CD14-positive monocyte (primary cell): ENCODE data around the gene ITGB2. TPM values are rescaled to one million over a fixed set of nuclear protein-coding genes. Genes with fewer than 3 reads are reported as not detected.
A peak's percentile ranks its signal among the peaks of the same experiment; 100 is the strongest.

Source experiments
- DNase-seq, 3 donors: peaks; one replicate each; pipeline ENCODE4 v3.0.0-alpha.2; 2011 to 2022
- H2AFZ ChIP-seq: 2 replicates; pipeline ENCODE4 v1.6.0; 2012; ENCODE audit warnings: mild to moderate bottlenecking, low read depth, low read length, inconsistent platforms; ENCODE audit not compliant: insufficient read depth, poor library complexity, severe bottlenecking
- H3K27ac ChIP-seq, 2 donors: 1 replicate in 1 of 2; 2 replicates in 1 of 2; pipeline ENCODE4 v1.5.1; 2012 to 2013; ENCODE audit warnings: low read length in 2 of 2, control low read depth in 1 of 2, inconsistent platforms in 1 of 2, low read depth in 1 of 2, mild to moderate bottlenecking in 1 of 2
- H3K27me3 ChIP-seq, 2 donors: one replicate each; pipeline versions ENCODE4 v1.6.0 to v1.6.1; 2011 to 2013; ENCODE audit warnings: low read length in 2 of 2; ENCODE audit not compliant: control insufficient read depth in 2 of 2, insufficient read depth in 2 of 2
- H3K36me3 ChIP-seq, 2 donors: replicated peaks in 1 of 2; 1 replicate in 1 of 2; 2 replicates in 1 of 2; pipeline versions ENCODE4 v1.5.1 to v1.6.1; 2012 to 2013; ENCODE audit warnings: low read length in 2 of 2, control low read depth in 1 of 2, inconsistent platforms in 1 of 2, mild to moderate bottlenecking in 1 of 2; ENCODE audit not compliant: insufficient read depth in 2 of 2, control insufficient read depth in 1 of 2
- H3K4me1 ChIP-seq, 2 donors: 1 replicate in 1 of 2; 2 replicates in 1 of 2; pipeline versions ENCODE4 v1.5.1 to v1.6.1; 2012 to 2013; ENCODE audit warnings: low read length in 2 of 2, control low read depth in 1 of 2, inconsistent platforms in 1 of 2, mild to moderate bottlenecking in 1 of 2, moderate library complexity in 1 of 2; ENCODE audit not compliant: insufficient read depth in 2 of 2, control insufficient read depth in 1 of 2
- H3K4me2 ChIP-seq: replicated peaks from 2 replicates; pipeline ENCODE3; 2012; ENCODE audit warnings: low read length, moderate library complexity, mild to moderate bottlenecking; ENCODE audit not compliant: poor library complexity, severe bottlenecking; ENCODE audit errors: extremely low read depth
- H3K4me3 ChIP-seq, 3 experiments: fragments of 200-600 bp in 1 of 3; sonication (generic) in 1 of 3; replicated peaks in 1 of 3; 1 replicate in 2 of 3; 2 replicates in 1 of 3; pipeline ENCODE4 v1.5.1; 2011 to 2013; ENCODE audit warnings: low read length in 3 of 3, mild to moderate bottlenecking in 3 of 3, control low read depth in 2 of 3, low read depth in 2 of 3, inconsistent platforms in 1 of 3, moderate library complexity in 1 of 3
- H3K79me2 ChIP-seq: 2 replicates; pipeline ENCODE4 v1.6.0; 2012; ENCODE audit warnings: mild to moderate bottlenecking, control low read depth, inconsistent platforms, low read length, moderate library complexity; ENCODE audit not compliant: insufficient read depth
- H3K9ac ChIP-seq: 2 replicates; pipeline ENCODE4 v1.6.0; 2017; ENCODE audit warnings: low read length, mild to moderate bottlenecking; ENCODE audit not compliant: insufficient read depth, poor library complexity, severe bottlenecking
- H3K9me3 ChIP-seq, 2 donors: replicated peaks in 1 of 2; 1 replicate in 1 of 2; 2 replicates in 1 of 2; pipeline versions ENCODE4 v1.5.1 to v1.6.1; 2012 to 2013; ENCODE audit warnings: low read length in 2 of 2, control low read depth in 1 of 2; ENCODE audit not compliant: control insufficient read depth in 1 of 2, insufficient read depth in 1 of 2
- H4K20me1 ChIP-seq: 2 replicates; pipeline ENCODE4 v1.6.0; 2012; ENCODE audit warnings: mild to moderate bottlenecking, low read length, control low read depth, moderate library complexity; ENCODE audit not compliant: insufficient read depth
- H3K27ac Mint-ChIP-seq, 7 donors: one replicate each; pipeline ENCODE4 v1.8.0; 2020; ENCODE audit warnings: mild to moderate bottlenecking in 7 of 7, mixed read lengths in 7 of 7, moderate library complexity in 6 of 7, inconsistent platforms in 2 of 7
- H3K27me3 Mint-ChIP-seq, 3 donors: one replicate each; pipeline ENCODE4 v1.8.0; 2021 to 2022; ENCODE audit warnings: low read depth in 3 of 3, mild to moderate bottlenecking in 3 of 3, mixed read lengths in 3 of 3, moderate library complexity in 3 of 3, inconsistent platforms in 1 of 3
- H3K36me3 Mint-ChIP-seq, 2 donors: one replicate each; pipeline ENCODE4 v1.8.0; 2020; ENCODE audit warnings: mixed read lengths in 2 of 2, inconsistent platforms in 1 of 2, mild to moderate bottlenecking in 1 of 2
- H3K4me1 Mint-ChIP-seq: one replicate; pipeline ENCODE4 v1.8.0; 2020; ENCODE audit warnings: mild to moderate bottlenecking, mixed read lengths
- H3K4me3 Mint-ChIP-seq, 2 donors: one replicate each; pipeline ENCODE4 v1.8.0; 2020; ENCODE audit warnings: mild to moderate bottlenecking in 2 of 2, mixed read lengths in 2 of 2, moderate library complexity in 1 of 2
- H3K9me3 Mint-ChIP-seq, 7 donors: one replicate each; pipeline ENCODE4 v1.8.0; 2020 to 2022; ENCODE audit warnings: mixed read lengths in 7 of 7, mild to moderate bottlenecking in 6 of 7, moderate library complexity in 6 of 7, inconsistent platforms in 2 of 7
- CTCF ChIP-seq: fragments of 200-600 bp; IDR thresholded peaks from one replicate; pipeline ENCODE4 v1.8.0; 2022; ENCODE audit warnings: antibody characterized with exemption, mild to moderate bottlenecking
- WGBS: methylation state at CpG from one replicate; pipeline ENCODE4 v1.1.5; 2013; ENCODE audit warnings: missing lambda C conversion rate; ENCODE audit not compliant: insufficient coverage; 5-methylcytosine and 5-hydroxymethylcytosine counted together
- intact Hi-C, 2 donors: fragments of 100-400 bp; cut with micrococcal nuclease; formaldehyde crosslinking; loops; one replicate each; pipeline versions ENCODE4 v1.15.0 to v1.15.1; 2023
- polyA plus RNA-seq, 3 donors: library from polyadenylated mRNA; depleted of rRNA in 1 of 3; unstranded in 2 of 3; stranded (reverse) in 1 of 3; fragments of 300-500 nt in 2 of 3; fragments of >200 nt in 1 of 3; fragmentation: Illumina TruSeq in 2 of 3; gene quantifications; 1 replicate in 2 of 3; 2 replicates in 1 of 3; pipeline ENCODE4 v1.2.3, GENCODE V29; 2012 to 2021

ITGB2 gene
- polyA plus RNA-seq, 3 donors, result 1,470 to 1,628 (median 1,602) TPM

GRCh38 chr21:44890338-44890931 lies 30.3 kb downstream of the ITGB2 start:
- Mint-ChIP-seq H3K4me3 (no peak overlapping the region), H3K27ac (peak overlapping the region in 4 of 7 donors; percentile 41 to 84 (median 64)), H3K4me1 (peaks cover 11% of the 10 kb centered on the region), H3K27me3 (no peaks in the 10 kb centered on the region), H3K9me3 (peaks cover 0 to 2% (median 0%) of the 10 kb centered on the region in 7 donors), H3K36me3 (peaks cover 69 to 95% of the 10 kb centered on the region in 2 donors)
- Histone ChIP-seq H3K79me2 (peaks cover 62% of the 10 kb centered on the region), H3K9ac (no peak overlapping the region), H3K4me2 (no peak overlapping the region), H3K27me3 (no peaks in the 10 kb centered on the region), H3K4me3 (no peak overlapping the region), H2AFZ (no peak overlapping the region), H3K9me3 (no peaks in the 10 kb centered on the region), H3K36me3 (peaks cover 95 to 100% of the 10 kb centered on the region in 2 donors), H3K4me1 (peaks cover 0 to 21% of the 10 kb centered on the region in 2 donors), H3K27ac (peak overlapping the region; percentile 13 to 34), H4K20me1 (peaks cover 100% of the 10 kb centered on the region)
- DNase-seq, result no peak
- TF ChIP-seq CTCF, result no peak
- intact Hi-C loops, result no loop called here
- 93% methylated on average over 19 of the region's 24 CpGs for WGBS

GRCh38 chr21:44889625-44890337 lies 30.9 kb downstream of the ITGB2 start:
- Histone ChIP-seq H3K79me2 (peaks cover 59% of the 10 kb centered on the region), H3K27ac (peak overlapping the region in 1 of 2 donors; percentile 14), H3K4me3 (no peak overlapping the region), H3K9me3 (no peaks in the 10 kb centered on the region), H3K4me1 (peaks cover 0 to 21% of the 10 kb centered on the region in 2 donors), H3K27me3 (no peaks in the 10 kb centered on the region), H3K4me2 (no peak overlapping the region), H3K36me3 (peaks cover 90 to 95% of the 10 kb centered on the region in 2 donors), H3K9ac (no peak overlapping the region), H2AFZ (no peak overlapping the region), H4K20me1 (peaks cover 96% of the 10 kb centered on the region)
- no peak for DNase-seq
- Mint-ChIP-seq H3K36me3 (peaks cover 64 to 91% of the 10 kb centered on the region in 2 donors), H3K4me3 (no peak overlapping the region), H3K4me1 (peaks cover 11% of the 10 kb centered on the region), H3K27me3 (no peaks in the 10 kb centered on the region), H3K27ac (peak overlapping the region in 3 of 7 donors; percentile 10 to 84 (median 30)), H3K9me3 (no peaks in the 10 kb centered on the region)
- intact Hi-C loops, result no loop called here
- no peak for TF ChIP-seq CTCF
- 98% methylated on average over 27 of the region's 29 CpGs for WGBS
